ENCODE data around the gene FFAR2. TPM values are rescaled to one million over a fixed set of nuclear protein-coding genes. Genes with fewer than 3 reads are reported as not detected.

FFAR2 gene
- total RNA-seq, 3 donors from 2014 or later (not counting 1 experiment from before 2014, with no cell fraction given): 0.70 to 8.6 (median 1.6) TPM

DNA sequence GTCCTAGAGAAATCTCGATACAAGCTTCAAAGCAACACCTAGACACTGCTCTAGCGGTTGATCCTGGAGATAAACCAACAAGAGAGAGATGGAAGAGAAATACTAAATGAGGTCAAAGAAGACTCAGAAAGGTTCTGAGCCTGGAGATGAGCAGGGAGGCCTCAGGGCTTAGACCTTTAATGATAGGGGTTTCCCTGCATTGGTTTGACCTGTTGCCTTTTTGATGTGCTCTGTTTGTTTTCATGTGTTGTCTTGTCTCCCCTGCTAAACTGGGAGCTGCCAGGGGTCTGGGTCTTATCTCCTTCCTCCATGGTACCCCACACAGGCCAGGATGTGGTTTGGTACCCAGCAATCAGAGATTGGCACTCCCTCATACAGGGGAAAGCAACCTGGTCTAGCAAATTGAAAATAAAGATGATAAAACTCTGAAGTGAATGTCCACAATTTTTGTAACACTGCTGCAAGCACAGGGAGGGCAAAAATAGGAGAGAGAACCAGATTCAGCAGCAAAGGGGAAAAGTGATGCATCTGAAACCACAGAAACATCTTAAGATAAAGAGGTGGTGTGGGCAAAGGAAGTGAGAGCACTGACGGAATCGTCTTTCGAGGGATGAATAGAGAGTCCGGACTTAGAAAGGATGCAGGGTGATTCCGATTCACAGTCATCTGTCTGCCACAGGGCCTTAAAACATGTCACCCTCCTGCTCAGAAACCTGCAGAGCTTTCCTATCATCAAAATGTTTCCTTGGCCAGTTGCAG is 3.5 kb downstream of the FFAR2 start:
- H3K9me3 Mint-ChIP-seq: no peaks in the 10 kb centered on the region
- H3K4me3 Mint-ChIP-seq: peak overlapping the region; percentile 4
- no peaks in the 10 kb centered on the region for H3K27me3 ChIP-seq (ENCODE audit: control insufficient read depth, insufficient read depth, low read length)
- ATAC-seq: peak; percentile 63 to 74 (median 67)
- H3K27ac ChIP-seq (ENCODE audit: low read length): peak overlapping the region; percentile 9
- H3K36me3 Mint-ChIP-seq: no peaks in the 10 kb centered on the region
- no peak overlapping the region for H3K4me3 ChIP-seq (ENCODE audit: low read length)
- peaks cover 55% of the 10 kb centered on the region for H3K4me1 ChIP-seq (ENCODE audit: control insufficient read depth, insufficient read depth, low read length)
- 15% methylated on average over 7 of the region's 7 CpGs for WGBS (ENCODE audit: insufficient coverage)
- H3K27me3 Mint-ChIP-seq (ENCODE audit: low read depth in 2 of 2): peaks cover 0 to 12% of the 10 kb centered on the region in 2 donors
- TF ChIP-seq, protein P1, sequence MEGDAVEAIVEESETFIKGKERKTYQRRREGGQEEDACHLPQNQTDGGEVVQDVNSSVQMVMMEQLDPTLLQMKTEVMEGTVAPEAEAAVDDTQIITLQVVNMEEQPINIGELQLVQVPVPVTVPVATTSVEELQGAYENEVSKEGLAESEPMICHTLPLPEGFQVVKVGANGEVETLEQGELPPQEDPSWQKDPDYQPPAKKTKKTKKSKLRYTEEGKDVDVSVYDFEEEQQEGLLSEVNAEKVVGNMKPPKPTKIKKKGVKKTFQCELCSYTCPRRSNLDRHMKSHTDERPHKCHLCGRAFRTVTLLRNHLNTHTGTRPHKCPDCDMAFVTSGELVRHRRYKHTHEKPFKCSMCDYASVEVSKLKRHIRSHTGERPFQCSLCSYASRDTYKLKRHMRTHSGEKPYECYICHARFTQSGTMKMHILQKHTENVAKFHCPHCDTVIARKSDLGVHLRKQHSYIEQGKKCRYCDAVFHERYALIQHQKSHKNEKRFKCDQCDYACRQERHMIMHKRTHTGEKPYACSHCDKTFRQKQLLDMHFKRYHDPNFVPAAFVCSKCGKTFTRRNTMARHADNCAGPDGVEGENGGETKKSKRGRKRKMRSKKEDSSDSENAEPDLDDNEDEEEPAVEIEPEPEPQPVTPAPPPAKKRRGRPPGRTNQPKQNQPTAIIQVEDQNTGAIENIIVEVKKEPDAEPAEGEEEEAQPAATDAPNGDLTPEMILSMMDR (IDR thresholded peaks at IDR 0.05): no peak
- intact Hi-C loops (cut with micrococcal nuclease): no loop called here
- peak in 1 of 2 donors; percentile 47 for DNase-seq
- no peaks in the 10 kb centered on the region for H3K36me3 ChIP-seq (ENCODE audit: control insufficient read depth, insufficient read depth, low read length)
- peaks cover 26 to 35% of the 10 kb centered on the region in 2 donors for H3K4me1 Mint-ChIP-seq
- H3K9me3 ChIP-seq (ENCODE audit: control insufficient read depth, insufficient read depth, low read length): no peaks in the 10 kb centered on the region
- H3K27ac Mint-ChIP-seq: peak overlapping the region; percentile 17 to 73

DNA sequence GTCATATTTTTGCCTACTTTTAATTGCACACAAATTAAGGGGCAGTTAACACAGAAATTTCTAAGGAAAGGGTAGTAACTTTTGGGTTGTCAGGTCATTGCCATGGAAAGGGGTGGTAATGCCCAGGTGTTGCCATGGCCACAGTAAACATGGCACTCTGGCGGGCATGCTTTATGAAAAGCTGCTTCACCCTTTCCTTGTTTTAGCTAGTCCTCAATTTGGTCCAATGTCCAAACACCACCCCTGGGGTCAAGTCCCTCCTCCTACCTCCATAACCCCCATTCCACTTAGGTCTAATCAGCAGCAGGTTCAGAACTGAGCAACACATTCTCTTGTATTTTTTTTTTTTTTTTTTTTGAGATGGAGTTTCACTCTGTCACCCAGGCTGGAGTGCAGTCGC is 6.6 kb downstream of the FFAR2 start:
- Mint-ChIP-seq H3K27ac (no peak overlapping the region), H3K36me3 (no peaks in the 10 kb centered on the region), H3K27me3 (ENCODE audit: low read depth in 2 of 2) (peaks cover 0 to 3% of the 10 kb centered on the region in 2 donors), H3K9me3 (no peaks in the 10 kb centered on the region), H3K4me1 (peaks cover 10 to 15% of the 10 kb centered on the region in 2 donors), H3K4me3 (no peak overlapping the region)
- 100% methylated on average over 2 of the region's 2 CpGs for WGBS (ENCODE audit: insufficient coverage)
- H3K4me1 ChIP-seq (ENCODE audit: control insufficient read depth, insufficient read depth, low read length): peaks cover 44% of the 10 kb centered on the region
- H3K27ac ChIP-seq (ENCODE audit: low read length): no peak overlapping the region
- DNase-seq (no peak), ATAC-seq (no peak)
- H3K36me3 ChIP-seq (ENCODE audit: control insufficient read depth, insufficient read depth, low read length): no peaks in the 10 kb centered on the region
- intact Hi-C loops (cut with micrococcal nuclease): no loop called here
- H3K9me3 ChIP-seq (ENCODE audit: control insufficient read depth, insufficient read depth, low read length): no peaks in the 10 kb centered on the region
- H3K27me3 ChIP-seq (ENCODE audit: control insufficient read depth, insufficient read depth, low read length): no peaks in the 10 kb centered on the region
- TF ChIP-seq, protein P1 (IDR thresholded peaks at IDR 0.05): no peak
- H3K4me3 ChIP-seq (ENCODE audit: low read length): no peak overlapping the region

DNA sequence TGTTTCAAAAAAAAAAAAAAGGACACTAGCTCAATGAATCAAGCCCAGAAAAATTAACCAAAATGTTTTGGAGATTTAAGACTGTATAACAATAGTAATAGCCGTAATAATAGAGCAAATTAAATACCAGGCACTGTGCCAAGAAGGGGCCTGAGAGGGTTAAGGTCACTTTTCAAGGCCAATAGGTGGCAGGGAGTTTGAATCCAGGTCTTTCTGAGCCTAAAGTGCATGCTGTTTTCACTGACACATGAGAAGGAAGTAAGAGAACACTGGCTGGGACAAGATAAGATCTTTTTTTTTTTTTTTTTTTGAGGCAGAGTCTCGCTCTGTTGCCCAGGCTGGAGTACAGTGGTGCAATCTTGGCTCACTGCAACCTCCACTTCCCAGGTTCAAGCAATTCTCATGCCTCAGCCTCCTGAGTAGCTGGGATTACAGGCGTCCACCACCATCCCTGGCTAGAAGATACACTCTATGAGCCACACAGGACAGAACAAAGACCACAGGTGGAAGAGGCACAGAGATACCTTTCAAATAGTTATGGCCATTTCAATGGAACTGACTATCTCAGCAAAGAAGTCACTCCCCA is 7.7 kb downstream of the FFAR2 start:
- Mint-ChIP-seq H3K4me1 (peaks cover 13 to 20% of the 10 kb centered on the region in 2 donors), H3K4me3 (no peak overlapping the region), H3K36me3 (no peaks in the 10 kb centered on the region), H3K27ac (no peak overlapping the region), H3K27me3 (ENCODE audit: low read depth in 2 of 2) (no peaks in the 10 kb centered on the region), H3K9me3 (no peaks in the 10 kb centered on the region)
- Histone ChIP-seq H3K4me1 (ENCODE audit: control insufficient read depth, insufficient read depth, low read length) (peaks cover 44% of the 10 kb centered on the region), H3K27me3 (ENCODE audit: control insufficient read depth, insufficient read depth, low read length) (no peaks in the 10 kb centered on the region), H3K36me3 (ENCODE audit: control insufficient read depth, insufficient read depth, low read length) (no peaks in the 10 kb centered on the region), H3K27ac (ENCODE audit: low read length) (no peak overlapping the region), H3K4me3 (ENCODE audit: low read length) (no peak overlapping the region), H3K9me3 (ENCODE audit: control insufficient read depth, insufficient read depth, low read length) (no peaks in the 10 kb centered on the region)
- TF ChIP-seq, protein P1 (IDR thresholded peaks at IDR 0.05): no peak
- DNase-seq: no peak
- intact Hi-C loops (cut with micrococcal nuclease): no loop called here
- no peak for ATAC-seq
- 61% methylated on average over 3 of the region's 3 CpGs for WGBS (ENCODE audit: insufficient coverage)
